Type B pancreatic cell (in vitro differentiated cells): ENCODE data around the gene PSEN2. TPM values are rescaled to one million over a fixed set of nuclear protein-coding genes. Genes with fewer than 3 reads are reported as not detected.

Experiments used
- DNase-seq: peaks from one replicate; pipeline ENCODE4 v3.0.0; 2021; ENCODE audit warnings: mixed read lengths; ENCODE audit not compliant: unreplicated experiment; ENCODE audit errors: extremely low spot score
- H3K27ac Mint-ChIP-seq: 2 replicates; pipeline ENCODE4 v1.8.0; 2021; ENCODE audit warnings: mild to moderate bottlenecking, mixed read lengths
- H3K27me3 Mint-ChIP-seq: 2 replicates; pipeline ENCODE4 v1.8.0; 2021; ENCODE audit warnings: mixed read lengths
- H3K36me3 Mint-ChIP-seq: 2 replicates; pipeline ENCODE4 v1.8.0; 2021; ENCODE audit warnings: mixed read lengths
- H3K4me1 Mint-ChIP-seq: one replicate; pipeline ENCODE4 v1.8.0; 2021; ENCODE audit warnings: mixed read lengths; ENCODE audit not compliant: unreplicated experiment
- H3K4me3 Mint-ChIP-seq: 2 replicates; pipeline ENCODE4 v1.8.0; 2021; ENCODE audit warnings: mild to moderate bottlenecking, mixed read lengths
- H3K9me3 Mint-ChIP-seq: 2 replicates; pipeline ENCODE4 v1.8.0; 2021; ENCODE audit warnings: mixed read lengths
- total RNA-seq: library from RNA; stranded (reverse); gene quantifications from 2 replicates; pipeline ENCODE4 v1.2.1, GENCODE V29; 2021; ENCODE audit warnings: low replicate concordance
- TF ChIP-seq, protein P1 (sequence below): fragments of 200-600 bp; sonication (generic); conservative IDR thresholded peaks from 2 replicates; pipeline ENCODE4 v1.5.0; 2021; ENCODE audit warnings: antibody characterized with exemption, mild to moderate bottlenecking

Gene PSEN2
- total RNA-seq, 1 donor from 2014 or later: 22.6 TPM

DNA sequence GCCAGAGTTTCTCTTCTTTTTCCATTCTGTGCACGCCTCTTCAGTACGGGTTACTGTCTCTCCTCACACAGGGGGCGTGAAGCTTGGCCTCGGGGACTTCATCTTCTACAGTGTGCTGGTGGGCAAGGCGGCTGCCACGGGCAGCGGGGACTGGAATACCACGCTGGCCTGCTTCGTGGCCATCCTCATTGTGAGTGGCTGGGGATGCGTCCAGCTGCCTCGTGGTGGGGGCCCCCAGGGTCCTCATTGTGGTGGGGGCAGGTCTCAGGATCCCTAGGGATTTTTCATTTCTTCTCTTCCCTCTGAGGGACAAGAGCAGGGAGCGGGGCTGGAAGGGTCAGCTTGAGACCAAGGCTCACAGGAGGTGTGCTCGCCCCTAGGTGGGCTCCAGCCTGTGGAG, 23.5 kb downstream of the PSEN2 start:
- Mint-ChIP-seq H3K27ac (no peak overlapping the region), H3K9me3 (no peaks in the 10 kb centered on the region), H3K4me3 (no peak overlapping the region), H3K27me3 (no peaks in the 10 kb centered on the region), H3K36me3 (peaks cover 10% of the 10 kb centered on the region), H3K4me1 (no peaks in the 10 kb centered on the region)
- no peak for DNase-seq
- TF ChIP-seq, protein P1, sequence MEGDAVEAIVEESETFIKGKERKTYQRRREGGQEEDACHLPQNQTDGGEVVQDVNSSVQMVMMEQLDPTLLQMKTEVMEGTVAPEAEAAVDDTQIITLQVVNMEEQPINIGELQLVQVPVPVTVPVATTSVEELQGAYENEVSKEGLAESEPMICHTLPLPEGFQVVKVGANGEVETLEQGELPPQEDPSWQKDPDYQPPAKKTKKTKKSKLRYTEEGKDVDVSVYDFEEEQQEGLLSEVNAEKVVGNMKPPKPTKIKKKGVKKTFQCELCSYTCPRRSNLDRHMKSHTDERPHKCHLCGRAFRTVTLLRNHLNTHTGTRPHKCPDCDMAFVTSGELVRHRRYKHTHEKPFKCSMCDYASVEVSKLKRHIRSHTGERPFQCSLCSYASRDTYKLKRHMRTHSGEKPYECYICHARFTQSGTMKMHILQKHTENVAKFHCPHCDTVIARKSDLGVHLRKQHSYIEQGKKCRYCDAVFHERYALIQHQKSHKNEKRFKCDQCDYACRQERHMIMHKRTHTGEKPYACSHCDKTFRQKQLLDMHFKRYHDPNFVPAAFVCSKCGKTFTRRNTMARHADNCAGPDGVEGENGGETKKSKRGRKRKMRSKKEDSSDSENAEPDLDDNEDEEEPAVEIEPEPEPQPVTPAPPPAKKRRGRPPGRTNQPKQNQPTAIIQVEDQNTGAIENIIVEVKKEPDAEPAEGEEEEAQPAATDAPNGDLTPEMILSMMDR: no peak

GRCh38 chr1:226894826-226895225, 24.4 kb downstream of the PSEN2 start:
- Mint-ChIP-seq H3K27me3 (no peaks in the 10 kb centered on the region), H3K27ac (no peak overlapping the region), H3K4me1 (no peaks in the 10 kb centered on the region), H3K36me3 (peaks cover 12% of the 10 kb centered on the region), H3K4me3 (no peak overlapping the region), H3K9me3 (no peaks in the 10 kb centered on the region)
- TF ChIP-seq, protein P1: no peak
- DNase-seq: no peak

GRCh38 chr1:226895644-226896043, 25.2 kb downstream of the PSEN2 start:
- H3K27me3 Mint-ChIP-seq: no peaks in the 10 kb centered on the region
- H3K4me3 Mint-ChIP-seq: no peak overlapping the region
- no peaks in the 10 kb centered on the region for H3K9me3 Mint-ChIP-seq
- H3K27ac Mint-ChIP-seq: no peak overlapping the region
- peaks cover 13% of the 10 kb centered on the region for H3K36me3 Mint-ChIP-seq
- TF ChIP-seq, protein P1: no peak
- no peaks in the 10 kb centered on the region for H3K4me1 Mint-ChIP-seq
- no peak for DNase-seq

- peaks cover 2% of the 10 kb centered on the region for H3K4me1 Mint-ChIP-seq
- H3K27me3 Mint-ChIP-seq: no peaks in the 10 kb centered on the region
- peaks cover 6% of the 10 kb centered on the region for H3K36me3 Mint-ChIP-seq
- TF ChIP-seq, protein P1: no peak
- H3K4me3 Mint-ChIP-seq: no peak overlapping the region
- H3K9me3 Mint-ChIP-seq: no peaks in the 10 kb centered on the region
- H3K27ac Mint-ChIP-seq: no peak overlapping the region
- no peak for DNase-seq
Observed at GRCh38 chr1:226898246-226898645, 27.8 kb downstream of the PSEN2 start.

GRCh38 chr1:226901421-226901820, 31.0 kb downstream of the PSEN2 start:
- Mint-ChIP-seq H3K4me3 (no peak overlapping the region), H3K36me3 (peaks cover 6% of the 10 kb centered on the region), H3K27ac (no peak overlapping the region), H3K9me3 (no peaks in the 10 kb centered on the region), H3K27me3 (no peaks in the 10 kb centered on the region), H3K4me1 (peaks cover 9% of the 10 kb centered on the region)
- TF ChIP-seq, protein P1: no peak
- DNase-seq: no peak

GRCh38 chr1:226902601-226903000, 32.2 kb downstream of the PSEN2 start:
- H3K9me3 Mint-ChIP-seq: no peaks in the 10 kb centered on the region
- no peak for DNase-seq
- no peaks in the 10 kb centered on the region for H3K27me3 Mint-ChIP-seq
- peaks cover 3% of the 10 kb centered on the region for H3K36me3 Mint-ChIP-seq
- TF ChIP-seq, protein P1: no peak
- H3K4me1 Mint-ChIP-seq: peaks cover 9% of the 10 kb centered on the region
- H3K4me3 Mint-ChIP-seq: no peak overlapping the region
- H3K27ac Mint-ChIP-seq: no peak overlapping the region
